Measurements from ENCODE around the gene NR6A1.
A peak's percentile ranks its signal among the peaks of the same experiment; 100 is the strongest.

NR6A1 gene

GRCh38 chr9:124505901-124506346 lies 265.2 kb downstream of the NR6A1 start:
- WGBS (ENCODE audit: extremely low coverage, insufficient coverage, low lambda C conversion rate), result no CpG with 5 or more reads among the region's 19 CpGs
- H3K4me2 ChIP-seq (ENCODE audit: low read length), result no peak overlapping the region
- H3K23ac ChIP-seq (ENCODE audit: low read length), result no peak overlapping the region
- DNase-seq, result no peak
- no peak overlapping the region for H3K9ac ChIP-seq (ENCODE audit: low read length)
- no peak overlapping the region for H3K56ac ChIP-seq (ENCODE audit: low read length)
- no peaks in the 10 kb centered on the region for H3K36me3 ChIP-seq (ENCODE audit: control insufficient read depth, insufficient read depth, low read length)
- no peak overlapping the region for H3K4me3 ChIP-seq (ENCODE audit: low read length)
- H3K79me2 ChIP-seq (ENCODE audit: control insufficient read depth, insufficient read depth, low read length), result no peaks in the 10 kb centered on the region
- H2BK5ac ChIP-seq (ENCODE audit: low read length), result no peak overlapping the region
- H3K27ac ChIP-seq (ENCODE audit: low read depth, low read length), result no peak overlapping the region
- no peak overlapping the region for H2BK15ac ChIP-seq (replicated peaks; ENCODE audit: low read depth)
- H2BK120ac ChIP-seq (ENCODE audit: low read depth, low read length), result no peak overlapping the region
- H3K4ac ChIP-seq (ENCODE audit: low read depth, low read length), result no peak overlapping the region
- H3K4me1 ChIP-seq (ENCODE audit: control insufficient read depth, low read depth, low read length), result no peaks in the 10 kb centered on the region
- H3K18ac ChIP-seq (ENCODE audit: low read length), result no peak overlapping the region
- H3K79me1 ChIP-seq (ENCODE audit: low read length), result no peaks in the 10 kb centered on the region
- no peak overlapping the region for H4K5ac ChIP-seq (ENCODE audit: low read length)
- peaks cover 31% of the 10 kb centered on the region for H3K27me3 ChIP-seq (ENCODE audit: insufficient read depth, low read length, poor library complexity)
- H4K8ac ChIP-seq (ENCODE audit: low read depth, low read length), result no peak overlapping the region
- H2AK5ac ChIP-seq (ENCODE audit: low read length), result no peak overlapping the region

GRCh38 chr9:124505006-124505900 lies 265.9 kb downstream of the NR6A1 start:
- H2AK5ac ChIP-seq (ENCODE audit: low read length), result no peak overlapping the region
- no peak overlapping the region for H2BK5ac ChIP-seq (ENCODE audit: low read length)
- no peak overlapping the region for H4K8ac ChIP-seq (ENCODE audit: low read depth, low read length)
- no peak overlapping the region for H3K9ac ChIP-seq (ENCODE audit: low read length)
- no CpG with 5 or more reads among the region's 69 CpGs for WGBS (ENCODE audit: extremely low coverage, insufficient coverage, low lambda C conversion rate)
- H2BK120ac ChIP-seq (ENCODE audit: low read depth, low read length), result no peak overlapping the region
- H2BK15ac ChIP-seq (replicated peaks; ENCODE audit: low read depth), result no peak overlapping the region
- no peak overlapping the region for H4K5ac ChIP-seq (ENCODE audit: low read length)
- H3K27ac ChIP-seq (ENCODE audit: low read depth, low read length), result no peak overlapping the region
- no peaks in the 10 kb centered on the region for H3K79me1 ChIP-seq (ENCODE audit: low read length)
- H3K4me1 ChIP-seq (ENCODE audit: control insufficient read depth, low read depth, low read length), result no peaks in the 10 kb centered on the region
- no peak overlapping the region for H3K18ac ChIP-seq (ENCODE audit: low read length)
- DNase-seq, result no peak
- no peak overlapping the region for H3K4ac ChIP-seq (ENCODE audit: low read depth, low read length)
- no peaks in the 10 kb centered on the region for H3K36me3 ChIP-seq (ENCODE audit: control insufficient read depth, insufficient read depth, low read length)
- no peak overlapping the region for H3K4me3 ChIP-seq (ENCODE audit: low read length)
- H3K27me3 ChIP-seq (ENCODE audit: insufficient read depth, low read length, poor library complexity), result peaks cover 31% of the 10 kb centered on the region
- H3K4me2 ChIP-seq (ENCODE audit: low read length), result peak overlapping the region; percentile 48
- no peaks in the 10 kb centered on the region for H3K79me2 ChIP-seq (ENCODE audit: control insufficient read depth, insufficient read depth, low read length)
- peak overlapping the region; percentile 45 for H3K23ac ChIP-seq (ENCODE audit: low read length)
- H3K56ac ChIP-seq (ENCODE audit: low read length), result peak overlapping the region; percentile 34

GRCh38 chr9:124504530-124505005 lies 266.5 kb downstream of the NR6A1 start:
- H2BK15ac ChIP-seq (replicated peaks; ENCODE audit: low read depth), result no peak overlapping the region
- H3K27ac ChIP-seq (ENCODE audit: low read depth, low read length), result no peak overlapping the region
- no peak overlapping the region for H3K18ac ChIP-seq (ENCODE audit: low read length)
- no peak for DNase-seq
- no peak overlapping the region for H4K5ac ChIP-seq (ENCODE audit: low read length)
- H3K27me3 ChIP-seq (ENCODE audit: insufficient read depth, low read length, poor library complexity), result peaks cover 31% of the 10 kb centered on the region
- no peaks in the 10 kb centered on the region for H3K4me1 ChIP-seq (ENCODE audit: control insufficient read depth, low read depth, low read length)
- H2BK120ac ChIP-seq (ENCODE audit: low read depth, low read length), result no peak overlapping the region
- H4K8ac ChIP-seq (ENCODE audit: low read depth, low read length), result no peak overlapping the region
- no peaks in the 10 kb centered on the region for H3K36me3 ChIP-seq (ENCODE audit: control insufficient read depth, insufficient read depth, low read length)
- no peak overlapping the region for H3K4ac ChIP-seq (ENCODE audit: low read depth, low read length)
- H3K79me1 ChIP-seq (ENCODE audit: low read length), result no peaks in the 10 kb centered on the region
- no CpG with 5 or more reads among the region's 81 CpGs for WGBS (ENCODE audit: extremely low coverage, insufficient coverage, low lambda C conversion rate)
- H3K23ac ChIP-seq (ENCODE audit: low read length), result no peak overlapping the region
- H3K79me2 ChIP-seq (ENCODE audit: control insufficient read depth, insufficient read depth, low read length), result no peaks in the 10 kb centered on the region
- H3K4me3 ChIP-seq (ENCODE audit: low read length), result no peak overlapping the region
- no peak overlapping the region for H2AK5ac ChIP-seq (ENCODE audit: low read length)
- no peak overlapping the region for H3K9ac ChIP-seq (ENCODE audit: low read length)
- no peak overlapping the region for H2BK5ac ChIP-seq (ENCODE audit: low read length)
- no peak overlapping the region for H3K4me2 ChIP-seq (ENCODE audit: low read length)
- peak overlapping the region; percentile 42 for H3K56ac ChIP-seq (ENCODE audit: low read length)

GRCh38 chr9:124503713-124504529 lies 267.2 kb downstream of the NR6A1 start:
- no peak overlapping the region for H4K8ac ChIP-seq (ENCODE audit: low read depth, low read length)
- no peak overlapping the region for H3K4me3 ChIP-seq (ENCODE audit: low read length)
- no CpG with 5 or more reads among the region's 76 CpGs for WGBS (ENCODE audit: extremely low coverage, insufficient coverage, low lambda C conversion rate)
- H3K56ac ChIP-seq (ENCODE audit: low read length), result peak overlapping the region; percentile 42
- peaks cover 31% of the 10 kb centered on the region for H3K27me3 ChIP-seq (ENCODE audit: insufficient read depth, low read length, poor library complexity)
- no peak overlapping the region for H2BK15ac ChIP-seq (replicated peaks; ENCODE audit: low read depth)
- DNase-seq, result no peak
- H3K4me1 ChIP-seq (ENCODE audit: control insufficient read depth, low read depth, low read length), result no peaks in the 10 kb centered on the region
- H3K36me3 ChIP-seq (ENCODE audit: control insufficient read depth, insufficient read depth, low read length), result no peaks in the 10 kb centered on the region
- H2BK120ac ChIP-seq (ENCODE audit: low read depth, low read length), result no peak overlapping the region
- H3K79me1 ChIP-seq (ENCODE audit: low read length), result no peaks in the 10 kb centered on the region
- no peaks in the 10 kb centered on the region for H3K79me2 ChIP-seq (ENCODE audit: control insufficient read depth, insufficient read depth, low read length)
- H3K4ac ChIP-seq (ENCODE audit: low read depth, low read length), result no peak overlapping the region
- peak overlapping the region; percentile 15 for H3K4me2 ChIP-seq (ENCODE audit: low read length)
- no peak overlapping the region for H2AK5ac ChIP-seq (ENCODE audit: low read length)
- H3K9ac ChIP-seq (ENCODE audit: low read length), result no peak overlapping the region
- H3K18ac ChIP-seq (ENCODE audit: low read length), result no peak overlapping the region
- H4K5ac ChIP-seq (ENCODE audit: low read length), result no peak overlapping the region
- no peak overlapping the region for H3K23ac ChIP-seq (ENCODE audit: low read length)
- no peak overlapping the region for H2BK5ac ChIP-seq (ENCODE audit: low read length)
- H3K27ac ChIP-seq (ENCODE audit: low read depth, low read length), result no peak overlapping the region

- H3K23ac ChIP-seq (ENCODE audit: low read length), result no peak overlapping the region
- DNase-seq, result peak; percentile 61
- H3K27ac ChIP-seq (ENCODE audit: low read depth, low read length), result no peak overlapping the region
- H3K4ac ChIP-seq (ENCODE audit: low read depth, low read length), result no peak overlapping the region
- peak overlapping the region; percentile 2 for H3K56ac ChIP-seq (ENCODE audit: low read length)
- no peak overlapping the region for H3K4me3 ChIP-seq (ENCODE audit: low read length)
- H3K79me1 ChIP-seq (ENCODE audit: low read length), result no peaks in the 10 kb centered on the region
- H3K4me2 ChIP-seq (ENCODE audit: low read length), result peak overlapping the region; percentile 4
- no peak overlapping the region for H2BK5ac ChIP-seq (ENCODE audit: low read length)
- H3K27me3 ChIP-seq (ENCODE audit: insufficient read depth, low read length, poor library complexity), result peaks cover 31% of the 10 kb centered on the region
- H3K36me3 ChIP-seq (ENCODE audit: control insufficient read depth, insufficient read depth, low read length), result no peaks in the 10 kb centered on the region
- H3K18ac ChIP-seq (ENCODE audit: low read length), result no peak overlapping the region
- no peak overlapping the region for H2BK15ac ChIP-seq (replicated peaks; ENCODE audit: low read depth)
- H3K4me1 ChIP-seq (ENCODE audit: control insufficient read depth, low read depth, low read length), result no peaks in the 10 kb centered on the region
- no peak overlapping the region for H3K9ac ChIP-seq (ENCODE audit: low read length)
- H3K79me2 ChIP-seq (ENCODE audit: control insufficient read depth, insufficient read depth, low read length), result no peaks in the 10 kb centered on the region
- WGBS (ENCODE audit: extremely low coverage, insufficient coverage, low lambda C conversion rate), result no CpG with 5 or more reads among the region's 96 CpGs
- H4K5ac ChIP-seq (ENCODE audit: low read length), result no peak overlapping the region
- H2BK120ac ChIP-seq (ENCODE audit: low read depth, low read length), result no peak overlapping the region
- H2AK5ac ChIP-seq (ENCODE audit: low read length), result no peak overlapping the region
- no peak overlapping the region for H4K8ac ChIP-seq (ENCODE audit: low read depth, low read length)
Measured at GRCh38 chr9:124502711-124503702, 268.1 kb downstream of the NR6A1 start.

Measured in mesendoderm (in vitro differentiated cells).